Glutamatergic neuron (in vitro differentiated cells): ENCODE data around the gene KCNJ5. TPM values are rescaled to one million over a fixed set of nuclear protein-coding genes. Genes with fewer than 3 reads are reported as not detected.

Source experiments
- DNase-seq: peaks from one replicate; pipeline ENCODE4 v3.0.0; 2022
- H3K27ac Mint-ChIP-seq: one replicate; pipeline ENCODE4 v1.8.0; 2020; ENCODE audit warnings: mild to moderate bottlenecking, mixed read lengths, inconsistent platforms; ENCODE audit not compliant: unreplicated experiment
- H3K27me3 Mint-ChIP-seq: one replicate; pipeline ENCODE4 v1.8.0; 2020; ENCODE audit warnings: mild to moderate bottlenecking, moderate library complexity, mixed read lengths, inconsistent platforms; ENCODE audit not compliant: unreplicated experiment
- H3K36me3 Mint-ChIP-seq: one replicate; pipeline ENCODE4 v1.8.0; 2020; ENCODE audit warnings: mild to moderate bottlenecking, mixed read lengths, inconsistent platforms; ENCODE audit not compliant: unreplicated experiment
- H3K4me1 Mint-ChIP-seq: one replicate; pipeline ENCODE4 v1.8.0; 2020; ENCODE audit warnings: mild to moderate bottlenecking, low read depth, mixed read lengths, inconsistent platforms; ENCODE audit not compliant: unreplicated experiment
- H3K4me3 Mint-ChIP-seq: one replicate; pipeline ENCODE4 v1.8.0; 2020; ENCODE audit warnings: mild to moderate bottlenecking, mixed read lengths, inconsistent platforms; ENCODE audit not compliant: unreplicated experiment
- H3K9me3 Mint-ChIP-seq: one replicate; pipeline ENCODE4 v1.8.0; 2020; ENCODE audit warnings: mild to moderate bottlenecking, moderate library complexity, mixed read lengths, inconsistent platforms; ENCODE audit not compliant: unreplicated experiment
- CTCF ChIP-seq: fragments of 200-600 bp; sonication (generic); IDR thresholded peaks from one replicate; pipeline ENCODE4 v1.5.0; 2021; ENCODE audit not compliant: partially characterized antibody, unreplicated experiment
- total RNA-seq: library from RNA; stranded (reverse); fragmentation: NEBNext Ultra II Directional; extraction: Animal tissue kit (Norgen Biotek cat#: 25700); gene quantifications from one replicate; pipeline ENCODE4 v1.2.1, GENCODE V29; 2021; ENCODE audit not compliant: unreplicated experiment

Gene KCNJ5
- total RNA-seq, 1 donor from 2014 or later: 0.34 TPM

- H3K36me3 Mint-ChIP-seq: peaks cover 6% of the 10 kb centered on the region
- H3K27ac Mint-ChIP-seq: no peak overlapping the region
- peak; percentile 93 for TF ChIP-seq CTCF
- H3K27me3 Mint-ChIP-seq: no peaks in the 10 kb centered on the region
- no peaks in the 10 kb centered on the region for H3K4me1 Mint-ChIP-seq
- DNase-seq: peak; percentile 87
- no peak overlapping the region for H3K4me3 Mint-ChIP-seq
- peaks cover 2% of the 10 kb centered on the region for H3K9me3 Mint-ChIP-seq
Measured at GRCh38 chr11:128848815-128849455, 42.2 kb upstream of the KCNJ5 start.

GRCh38 chr11:128852327-128853023, 38.7 kb upstream of the KCNJ5 start:
- Mint-ChIP-seq H3K36me3 (peaks cover 6% of the 10 kb centered on the region), H3K9me3 (peaks cover 2% of the 10 kb centered on the region), H3K4me3 (no peak overlapping the region), H3K4me1 (no peaks in the 10 kb centered on the region), H3K27me3 (peaks cover 2% of the 10 kb centered on the region), H3K27ac (no peak overlapping the region)
- no peak for DNase-seq
- TF ChIP-seq CTCF: no peak

DNA sequence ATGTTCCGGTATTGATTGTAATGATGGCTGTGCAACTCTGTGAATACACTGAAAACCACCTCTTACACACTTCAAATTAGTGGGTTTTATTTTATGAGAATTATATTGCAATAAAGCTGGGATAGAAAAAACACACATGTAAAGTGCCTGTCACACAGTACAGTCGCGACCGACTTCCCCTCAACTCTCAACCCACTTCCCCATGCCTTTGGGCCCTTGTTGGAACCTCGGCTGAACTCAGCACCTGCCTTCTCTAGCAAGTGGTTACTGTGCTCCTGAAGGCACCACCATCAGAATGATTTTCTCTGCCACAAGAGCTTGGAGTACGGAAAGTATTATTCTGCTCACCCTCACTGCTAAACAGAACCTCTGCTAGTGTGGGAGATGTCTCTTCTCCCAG, 37.6 kb upstream of the KCNJ5 start:
- Mint-ChIP-seq H3K4me1 (no peaks in the 10 kb centered on the region), H3K27ac (no peak overlapping the region), H3K4me3 (no peak overlapping the region), H3K9me3 (peaks cover 2% of the 10 kb centered on the region), H3K36me3 (peaks cover 6% of the 10 kb centered on the region), H3K27me3 (peaks cover 2% of the 10 kb centered on the region)
- no peak for TF ChIP-seq CTCF
- no peak for DNase-seq

DNA sequence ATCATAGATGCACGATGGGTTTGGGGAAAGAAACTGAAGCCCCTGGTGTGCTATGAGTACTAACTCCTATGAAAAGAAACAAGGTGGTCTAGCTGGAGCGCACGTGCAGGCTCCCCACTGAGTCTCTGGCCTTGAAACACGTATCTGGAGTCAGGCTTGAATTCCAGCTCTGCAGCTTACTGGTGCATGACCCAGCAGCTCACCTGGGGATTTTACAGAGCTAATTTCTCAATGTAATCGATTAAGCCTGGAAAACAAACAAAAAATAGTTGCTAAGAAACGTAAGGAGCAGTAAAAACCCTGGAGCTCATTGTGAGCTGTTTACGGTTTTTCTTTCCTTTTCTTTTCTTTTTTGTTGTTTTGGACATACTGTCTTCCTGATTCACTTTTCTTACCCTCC, 36.3 kb upstream of the KCNJ5 start:
- no peak overlapping the region for H3K27ac Mint-ChIP-seq
- TF ChIP-seq CTCF: no peak
- peaks cover 2% of the 10 kb centered on the region for H3K27me3 Mint-ChIP-seq
- H3K9me3 Mint-ChIP-seq: peaks cover 2% of the 10 kb centered on the region
- H3K4me3 Mint-ChIP-seq: no peak overlapping the region
- no peak for DNase-seq
- no peaks in the 10 kb centered on the region for H3K4me1 Mint-ChIP-seq
- H3K36me3 Mint-ChIP-seq: peaks cover 6% of the 10 kb centered on the region

- H3K27me3 Mint-ChIP-seq: peaks cover 2% of the 10 kb centered on the region
- H3K4me3 Mint-ChIP-seq: no peak overlapping the region
- peaks cover 2% of the 10 kb centered on the region for H3K9me3 Mint-ChIP-seq
- TF ChIP-seq CTCF: no peak
- no peak for DNase-seq
- no peak overlapping the region for H3K27ac Mint-ChIP-seq
- peaks cover 6% of the 10 kb centered on the region for H3K36me3 Mint-ChIP-seq
- H3K4me1 Mint-ChIP-seq: no peaks in the 10 kb centered on the region
Measured at GRCh38 chr11:128856241-128856640, 34.9 kb upstream of the KCNJ5 start.
